Right ventricle myocardium superior (tissue), 1 donor: ENCODE data around the gene BRWD1. TPM values are rescaled to one million over a fixed set of nuclear protein-coding genes. Genes with fewer than 3 reads are reported as not detected.
A peak's percentile ranks its signal among the peaks of the same experiment; 100 is the strongest.

Experiments used
- ATAC-seq: fragments of 200-7000 bp; cut with Tn5 transposase; one replicate; pipeline ENCODE4 v1.9.1; 2020; ENCODE audit warnings: mild to moderate bottlenecking; ENCODE audit not compliant: poor library complexity
- DNase-seq: peaks from one replicate; pipeline ENCODE4 v3.0.0-alpha.2; 2020
- intact Hi-C: fragments of 100-400 bp; cut with DNase I; formaldehyde crosslinking; loops from one replicate; pipeline ENCODE4 v1.11.2; 2022
- total RNA-seq: library from RNA; stranded (reverse); fragmentation: NEBNext Ultra II Directional; extraction: Animal tissue kit (Norgen Biotek cat#: 25700); gene quantifications from one replicate; pipeline ENCODE4 v1.2.1, GENCODE V29; 2021
- donor health status: DM: no; HTN: yes; CAD: no; lungs with severe emphysema.

BRWD1 gene
- total RNA-seq, 1 donor from 2014 or later, result 29.1 TPM

DNA sequence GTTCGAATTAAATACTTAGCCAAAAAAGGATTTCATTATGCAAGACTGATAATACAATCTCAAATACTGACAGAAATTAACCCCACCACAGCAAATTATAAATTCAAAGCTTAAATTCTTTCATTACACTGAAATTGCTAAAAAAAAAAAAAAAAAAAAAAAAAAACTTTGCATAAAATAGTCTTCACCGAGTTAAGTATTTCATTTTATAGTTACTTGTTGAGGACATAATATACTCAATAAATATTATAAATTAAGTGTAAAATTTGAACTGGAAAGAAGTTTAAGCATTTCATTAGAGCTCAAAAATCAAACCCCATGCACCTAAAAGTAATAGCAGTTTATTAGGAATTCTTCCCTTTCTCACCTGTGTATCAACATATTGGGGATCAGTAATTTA, 128.3 kb downstream of the BRWD1 start:
- intact Hi-C loops, result no loop called here
- ATAC-seq (no peak), DNase-seq (no peak)

GRCh38 chr21:39184050-39184980, 129.1 kb downstream of the BRWD1 start:
- no peak for DNase-seq
- intact Hi-C loops, result no loop called here
- no peak for ATAC-seq

DNA sequence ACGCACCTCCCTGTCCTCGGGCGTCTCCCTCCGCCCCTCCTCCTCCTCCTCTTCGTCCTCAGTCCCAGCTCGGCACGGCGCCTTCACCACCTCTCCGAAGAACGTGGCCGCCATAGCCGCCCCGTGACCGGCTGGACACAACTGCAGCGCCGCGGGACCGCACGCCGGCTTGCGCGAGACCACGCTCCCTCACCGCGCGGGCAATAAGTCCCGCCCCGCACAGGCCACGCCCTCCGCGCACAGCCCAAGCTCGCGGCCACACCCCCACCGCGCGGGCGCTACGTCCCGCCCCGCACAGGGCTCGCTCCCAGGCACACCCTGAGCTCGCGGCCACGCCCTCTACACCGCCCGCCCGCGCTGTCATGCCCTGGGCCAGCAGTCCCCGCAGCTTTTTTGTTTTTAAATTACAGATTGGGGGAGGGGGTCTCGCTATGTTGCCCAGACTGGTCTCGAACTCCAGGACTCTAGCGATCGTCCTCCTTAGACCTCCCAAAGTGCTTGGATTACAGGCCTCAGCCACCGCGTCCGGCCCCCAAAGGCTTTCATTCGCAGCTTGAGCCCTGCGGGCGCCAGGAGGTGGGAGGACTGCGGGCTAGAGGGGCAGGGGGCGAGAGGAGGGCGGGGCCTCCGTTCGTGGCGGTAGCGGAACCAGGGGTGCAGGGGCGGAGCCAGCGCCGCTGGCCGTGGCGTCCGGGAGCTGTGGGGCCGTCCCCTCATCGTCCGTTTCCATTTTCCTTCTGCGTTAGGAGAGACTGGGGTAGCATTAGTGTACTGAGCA, 130.0 kb downstream of the BRWD1 start, which contains the start of gene PSMG1:
PSMG1 (minus strand) TSS at position 180 of the 778 bp plus-strand sequence; CDS start at position 114, 66 bp downstream.
- ATAC-seq (peak; percentile 98), DNase-seq (peak; percentile 98)
- intact Hi-C loops, result no loop called here

DNA sequence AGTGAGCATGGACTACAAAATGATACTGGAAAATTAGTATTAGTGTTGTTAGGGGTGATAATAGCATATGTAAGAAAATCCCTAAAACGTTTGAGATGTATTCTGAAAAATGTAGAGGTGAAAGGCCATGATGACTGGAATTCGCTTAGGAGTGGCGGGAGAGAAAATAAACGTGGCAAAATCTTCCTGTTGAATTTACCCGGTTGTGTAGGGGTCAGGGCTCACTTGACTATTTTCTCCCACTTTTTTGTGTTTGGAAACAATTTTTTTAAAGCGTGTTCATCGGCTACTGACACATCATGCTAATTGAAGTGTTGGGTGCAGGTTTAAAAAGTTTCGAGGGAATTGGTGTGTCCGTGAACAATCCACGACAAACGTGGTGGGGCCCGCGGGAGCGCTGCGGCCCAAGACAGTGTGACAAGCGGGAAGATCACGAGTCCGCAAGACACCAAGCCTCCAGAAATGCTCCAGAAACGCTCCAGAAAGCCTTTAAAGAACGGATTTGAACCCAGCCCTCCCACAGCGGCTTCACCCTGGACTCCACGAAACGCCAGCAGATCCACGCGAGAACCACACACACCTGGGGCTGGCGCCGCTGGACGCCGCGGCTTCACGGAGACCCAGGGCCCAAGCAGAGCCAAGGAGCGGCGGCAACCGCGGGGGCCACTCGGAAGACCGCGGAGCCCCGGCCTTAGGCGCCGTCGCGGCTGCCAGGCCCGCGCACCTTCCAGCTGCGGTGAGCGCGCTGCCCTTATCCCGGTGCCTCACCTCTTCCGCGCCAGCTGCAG, 130.8 kb downstream of the BRWD1 start:
- ATAC-seq (peak; percentile 12), DNase-seq (no peak)
- intact Hi-C loops, result no loop called here

DNA sequence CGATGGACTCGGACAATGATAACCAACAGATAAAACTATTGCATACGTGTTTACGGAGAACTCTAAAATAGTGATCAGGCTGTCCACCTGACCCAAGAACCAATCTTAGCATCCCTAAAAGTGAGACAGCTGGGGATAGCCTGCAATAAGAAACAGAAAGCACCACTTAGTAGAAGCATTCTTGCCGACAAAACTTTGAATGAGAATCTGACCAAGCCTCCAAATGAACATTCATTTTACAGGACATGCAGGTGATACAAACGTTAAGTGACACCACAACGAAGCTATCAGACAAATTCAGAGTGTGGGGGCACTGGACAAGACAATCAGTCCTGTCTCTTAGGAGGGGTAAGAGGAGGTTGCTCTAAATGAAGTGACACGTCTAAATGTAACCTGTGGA, 131.4 kb downstream of the BRWD1 start:
- DNase-seq (no peak), ATAC-seq (no peak)
- intact Hi-C loops, result no loop called here

GRCh38 chr21:39181205-39181818, 132.1 kb downstream of the BRWD1 start:
- no peak for DNase-seq
- ATAC-seq, result no peak
- intact Hi-C loops, result no loop called here

- intact Hi-C loops, result no loop called here
- ATAC-seq (no peak), DNase-seq (no peak)
Observed at GRCh38 chr21:39180429-39181019, 132.9 kb downstream of the BRWD1 start.

DNA sequence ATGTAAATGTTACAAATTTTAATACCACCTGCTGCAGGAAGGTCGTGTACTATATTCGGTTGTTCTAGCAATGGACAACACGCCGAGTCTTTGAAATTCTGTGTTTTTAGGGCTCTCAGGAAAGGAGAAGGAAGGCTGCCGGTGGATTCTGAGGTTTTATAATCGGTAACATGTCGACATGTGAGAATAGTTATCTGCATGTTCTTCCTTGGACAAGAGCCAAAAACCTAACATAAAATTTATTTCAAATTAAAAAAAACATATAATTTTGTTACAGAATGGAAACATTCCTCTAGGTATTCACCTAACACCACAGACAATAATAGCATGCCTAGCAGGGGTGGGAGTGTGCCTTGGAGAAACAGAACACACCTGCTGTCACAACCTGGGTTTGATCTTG, 135.0 kb downstream of the BRWD1 start:
- intact Hi-C loops, result no loop called here
- ATAC-seq (no peak), DNase-seq (no peak)

DNA sequence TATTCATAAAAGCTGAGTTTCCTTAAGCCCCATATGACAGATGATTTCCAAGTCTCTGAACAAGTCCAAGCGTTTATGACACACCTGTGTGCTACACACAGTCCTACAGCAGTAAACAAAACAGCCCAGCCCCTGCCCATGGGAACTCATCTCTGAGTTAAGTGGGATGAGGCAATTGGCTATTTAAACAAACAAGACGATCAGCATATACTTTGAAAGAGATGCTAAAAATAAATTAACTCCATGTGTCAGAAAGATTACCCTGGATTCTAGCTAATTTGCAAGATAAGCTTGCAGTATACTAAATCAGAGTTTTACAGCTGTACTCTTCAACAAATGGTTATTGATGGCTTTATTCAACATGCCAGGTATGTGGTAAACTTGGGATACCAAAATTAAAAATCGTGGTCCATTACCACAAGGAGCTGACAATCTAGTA, 137.1 kb downstream of the BRWD1 start:
- no peak for ATAC-seq
- intact Hi-C loops, result no loop called here

DNA sequence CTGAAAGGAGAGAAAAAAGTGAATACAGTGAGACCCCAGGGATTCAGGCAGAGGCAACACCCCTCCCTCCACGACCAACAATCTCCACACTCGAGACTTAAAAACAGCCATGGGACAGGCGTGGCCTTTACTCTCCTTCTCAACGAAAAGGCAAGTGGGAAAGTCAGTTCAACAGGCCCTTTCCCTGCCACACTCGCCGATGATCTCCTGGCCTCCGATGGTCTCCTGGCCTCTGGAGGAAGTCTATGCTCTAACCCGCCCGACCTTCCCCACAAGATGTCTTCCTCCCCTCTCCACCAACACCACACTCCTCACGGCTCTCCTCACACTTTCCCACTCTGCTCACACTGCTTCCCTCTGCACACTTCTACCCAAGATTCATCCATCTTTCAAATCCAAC, 137.8 kb downstream of the BRWD1 start:
- DNase-seq (no peak), ATAC-seq (no peak)
- intact Hi-C loops, result no loop called here

More for the DNA sequence above, 137.1 kb downstream of the BRWD1 start:
- no peak for DNase-seq

DNA sequence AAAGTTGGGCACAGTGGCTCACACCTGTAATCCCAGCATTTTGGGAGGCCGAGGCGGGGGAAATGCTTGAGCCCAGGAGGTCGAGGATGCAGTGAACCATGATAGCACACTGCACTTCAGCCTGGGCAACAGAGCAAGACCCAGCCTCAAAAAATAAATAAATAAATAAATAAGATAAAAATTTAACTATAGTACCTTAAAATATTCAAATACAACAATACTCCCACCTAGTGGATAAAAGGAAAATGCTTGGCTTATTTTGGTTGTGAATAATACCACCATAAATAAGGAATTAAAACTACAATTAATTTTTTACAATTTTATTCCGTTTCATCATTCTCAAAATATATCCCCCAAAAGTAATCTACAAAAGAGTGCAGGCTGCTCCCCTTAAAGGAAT, 138.3 kb downstream of the BRWD1 start:
- DNase-seq (no peak), ATAC-seq (no peak)
- intact Hi-C loops, result no loop called here

- intact Hi-C loops, result no loop called here
- no peak for ATAC-seq
Observed at GRCh38 chr21:39173716-39174680, 139.4 kb downstream of the BRWD1 start.

GRCh38 chr21:39169906-39170305, 143.5 kb downstream of the BRWD1 start:
- DNase-seq (no peak), ATAC-seq (no peak)
- intact Hi-C loops, result no loop called here

More at GRCh38 chr21:39173716-39174680, 139.4 kb downstream of the BRWD1 start:
- DNase-seq, result no peak

- intact Hi-C loops, result no loop called here
- no peak for DNase-seq
- no peak for ATAC-seq
Observed at GRCh38 chr21:39168800-39169199, 144.6 kb downstream of the BRWD1 start.

DNA sequence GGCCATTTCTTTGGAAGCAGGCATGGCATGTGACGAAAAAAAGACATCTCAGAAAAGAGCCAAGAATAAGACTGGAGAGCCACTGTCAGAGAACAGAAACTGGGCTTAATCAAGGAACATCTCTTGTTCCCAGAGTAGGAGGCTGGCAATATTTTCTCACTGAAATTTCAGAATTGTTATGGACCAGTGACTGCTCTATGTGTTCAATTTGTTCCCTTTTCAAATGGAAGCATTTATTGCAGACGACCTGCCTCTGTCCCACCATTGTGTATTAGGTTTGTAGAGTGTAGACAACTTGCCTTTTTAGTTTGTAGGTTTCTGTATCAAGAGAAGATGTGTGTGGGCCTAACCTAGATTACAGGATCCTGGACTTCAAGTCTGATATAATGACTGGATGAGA, 148.9 kb downstream of the BRWD1 start:
- DNase-seq, result no peak

DNA sequence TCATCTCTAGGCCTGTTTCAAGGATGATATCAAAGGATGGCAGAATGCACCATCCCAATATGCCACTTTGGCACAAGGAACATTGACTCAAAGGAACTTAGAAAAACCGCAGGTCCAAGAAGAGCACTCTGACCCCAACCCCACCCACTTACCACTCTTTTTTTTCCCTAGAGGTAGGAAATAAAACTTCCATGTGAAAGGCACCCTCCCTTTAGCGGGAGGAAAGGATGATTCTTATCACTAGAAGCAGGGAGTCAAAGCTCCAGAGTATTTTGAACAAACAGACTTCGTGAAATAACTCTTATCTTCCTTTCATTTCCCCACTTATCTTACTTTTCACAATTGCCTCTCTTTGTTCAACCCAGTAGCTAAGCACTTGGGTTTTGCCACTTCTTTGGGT, 152.4 kb downstream of the BRWD1 start:
- DNase-seq (no peak), ATAC-seq (no peak)
- intact Hi-C loops, result no loop called here

More for the DNA sequence above, 148.9 kb downstream of the BRWD1 start:
- intact Hi-C loops, result no loop called here
- no peak for ATAC-seq
